GM19395 (cell line): ENCODE results near the gene MYO15B.

Experiments used
- ATAC-seq: cut with Tn5 transposase; IDR thresholded peaks from one replicate; pipeline ENCODE4 v1.9.1; 2021; ENCODE audit warnings: mild to moderate bottlenecking, moderate library complexity; ENCODE audit not compliant: unreplicated experiment

MYO15B gene

DNA sequence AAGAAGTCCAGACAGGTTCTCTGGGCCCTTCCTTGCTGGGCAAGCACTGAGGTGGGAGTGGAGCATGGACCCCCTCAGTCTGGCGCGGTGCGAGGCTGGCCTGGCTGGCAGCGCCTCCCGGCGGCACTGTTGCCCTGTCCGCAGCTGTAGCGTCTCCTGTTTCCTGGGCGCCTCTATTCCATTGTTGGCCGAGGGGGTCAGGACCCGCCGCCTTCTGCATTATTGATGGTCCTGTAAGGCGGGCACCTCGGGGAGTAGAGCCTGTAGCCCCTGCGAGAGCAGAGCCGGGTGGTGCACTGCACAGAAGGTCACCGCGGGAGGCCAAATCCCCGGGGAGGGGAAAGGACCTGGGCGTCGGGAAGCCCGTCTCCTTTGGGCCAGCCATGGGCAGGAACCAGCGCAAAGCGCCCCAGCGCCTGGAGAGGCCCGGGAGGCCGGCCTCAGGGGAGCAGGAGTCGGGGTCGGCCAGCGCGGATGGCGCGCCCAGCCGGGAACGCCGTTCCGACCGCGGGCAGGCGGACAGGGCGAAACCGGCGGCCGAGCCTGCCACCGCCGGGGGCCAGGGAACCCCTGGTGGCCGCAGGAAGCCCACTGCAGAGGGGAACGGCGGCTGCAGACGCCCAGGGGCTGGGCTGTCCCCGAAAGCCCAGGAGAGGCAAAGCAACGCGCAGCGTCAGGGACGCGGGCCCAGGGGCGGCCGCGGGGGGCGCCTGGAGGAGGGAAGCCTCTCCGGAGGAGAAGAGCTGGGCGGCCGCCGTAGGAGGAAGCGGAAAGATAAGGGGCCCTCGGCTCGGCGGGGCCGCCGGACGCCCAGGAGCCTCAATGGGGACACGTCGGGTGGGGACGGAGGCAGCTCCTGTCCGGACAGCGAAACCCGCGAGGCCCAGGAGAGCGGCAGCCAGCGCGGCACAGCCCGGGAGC is at the start of gene MYO15B:
Gene MYO15B (plus strand): TSS at position 126 of the 921 bp plus-strand sequence. CDS start 258 bp downstream, at position 384.
- ATAC-seq = no peak

DNA sequence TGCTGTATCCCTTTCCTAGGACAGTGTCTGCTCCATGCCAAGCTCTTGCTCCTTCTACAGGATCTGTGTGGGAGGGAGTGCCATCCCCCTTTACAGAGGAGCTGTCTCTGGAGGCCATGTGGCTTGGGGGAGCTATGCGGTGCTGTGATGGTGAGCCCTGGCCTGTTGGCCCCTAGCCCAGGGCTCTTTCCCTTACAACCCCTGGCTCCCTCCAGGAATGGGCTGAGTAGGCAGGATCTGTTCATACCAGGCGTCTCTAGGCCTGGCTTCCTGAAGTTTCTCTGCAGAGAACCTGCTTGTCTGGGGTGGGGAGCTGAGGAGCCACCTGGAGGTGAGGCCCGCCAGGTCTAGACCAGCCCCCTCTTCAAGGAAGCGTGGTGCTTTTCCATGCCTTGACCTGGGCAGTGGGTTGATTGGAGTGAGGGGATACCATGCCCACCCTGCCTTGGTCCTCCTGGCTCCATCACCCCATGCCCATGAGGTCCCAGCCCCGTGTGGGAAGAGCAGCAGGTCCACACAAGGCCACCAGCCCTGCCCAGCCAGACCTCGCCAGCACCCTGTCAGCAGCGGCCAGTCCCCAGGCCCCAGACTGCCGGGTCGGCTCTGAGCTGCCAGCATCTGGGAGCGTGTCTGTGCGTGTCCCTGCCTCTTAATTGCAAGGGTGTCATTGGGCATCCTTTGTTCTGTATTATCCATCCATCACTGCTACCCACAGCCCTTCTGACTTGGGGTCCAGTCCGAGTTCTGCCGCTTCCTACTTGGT is 47.5 kb upstream of the MYO15B start:
- no peak for ATAC-seq

DNA sequence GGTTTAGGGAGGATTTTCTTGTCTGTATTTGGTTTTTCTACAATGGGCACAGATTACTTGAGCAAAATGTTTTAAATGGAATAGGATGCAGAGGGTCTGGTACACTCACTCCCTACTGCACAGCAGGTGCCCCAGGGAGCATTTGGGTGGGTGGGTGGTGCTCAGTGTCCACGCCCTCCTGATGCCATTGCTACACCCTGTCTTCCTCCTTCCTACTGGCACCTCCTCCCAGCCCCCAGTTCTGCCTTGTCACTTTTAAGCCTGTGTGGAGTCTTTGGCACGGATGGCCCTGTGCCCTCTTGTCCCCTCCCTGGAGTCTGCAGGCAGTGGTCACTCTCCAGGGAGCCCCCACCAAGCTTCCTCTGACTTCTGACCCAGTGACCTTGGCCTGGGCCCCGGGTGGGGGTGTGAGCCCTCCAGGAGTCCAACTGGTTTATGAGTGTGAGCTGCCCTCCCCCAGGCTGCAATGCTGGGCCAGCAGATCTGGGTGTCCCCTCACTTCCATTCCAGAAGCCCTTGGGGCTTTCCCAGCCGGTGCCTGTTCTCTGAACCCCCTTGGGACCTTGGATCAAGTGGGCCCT is 46.6 kb upstream of the MYO15B start:
- no peak for ATAC-seq

DNA sequence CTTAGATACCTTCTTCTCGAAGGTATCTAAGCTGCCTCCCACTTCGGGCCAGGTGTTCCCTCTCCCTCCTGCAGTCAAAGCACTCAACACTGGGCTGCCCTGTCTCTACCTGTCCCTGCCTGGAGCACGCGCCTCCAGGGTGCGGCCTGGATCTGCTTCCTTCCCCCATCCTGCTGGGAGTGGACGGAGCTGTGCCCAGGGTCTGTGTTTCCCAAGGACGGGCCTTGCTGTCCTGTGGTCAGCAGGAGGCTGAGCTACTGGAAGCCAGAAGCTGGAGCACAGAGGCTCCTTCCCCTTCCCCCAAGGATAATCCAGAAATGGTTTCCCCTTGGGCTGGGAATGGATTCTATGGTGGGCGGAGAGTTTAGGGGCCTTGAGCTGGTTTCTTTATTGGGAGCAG is 45.4 kb upstream of the MYO15B start:
- no peak for ATAC-seq

DNA sequence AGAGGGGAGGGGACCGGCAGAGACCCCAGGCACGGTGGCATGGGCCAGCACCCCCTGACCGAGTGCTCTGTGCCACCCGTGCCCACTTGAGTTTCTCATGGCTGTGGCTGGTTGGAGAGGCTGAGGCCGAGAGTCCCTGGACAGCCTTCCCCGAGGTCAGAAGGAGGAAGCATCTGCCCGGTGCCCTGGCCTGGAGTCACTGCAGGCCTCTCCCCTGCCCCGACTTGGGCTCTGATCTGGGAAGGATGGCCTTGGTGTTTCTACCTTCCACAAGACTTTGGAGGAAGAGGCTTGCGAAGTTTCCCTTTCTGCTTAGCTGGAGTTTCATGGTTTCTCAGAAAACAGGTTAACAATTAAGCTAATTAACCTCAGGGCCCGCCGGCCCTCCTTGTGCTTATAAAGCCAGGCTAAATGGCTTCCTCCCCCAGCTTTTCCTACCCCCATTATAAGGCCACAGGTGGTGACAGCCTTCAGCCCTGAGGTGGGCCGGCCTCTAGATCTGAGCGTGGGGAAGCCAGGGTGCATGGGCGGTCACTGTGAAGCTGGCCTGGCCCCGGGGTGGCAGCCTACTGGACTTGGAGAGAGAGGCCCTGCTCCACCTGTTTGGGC is 44.8 kb upstream of the MYO15B start:
- ATAC-seq = no peak

DNA sequence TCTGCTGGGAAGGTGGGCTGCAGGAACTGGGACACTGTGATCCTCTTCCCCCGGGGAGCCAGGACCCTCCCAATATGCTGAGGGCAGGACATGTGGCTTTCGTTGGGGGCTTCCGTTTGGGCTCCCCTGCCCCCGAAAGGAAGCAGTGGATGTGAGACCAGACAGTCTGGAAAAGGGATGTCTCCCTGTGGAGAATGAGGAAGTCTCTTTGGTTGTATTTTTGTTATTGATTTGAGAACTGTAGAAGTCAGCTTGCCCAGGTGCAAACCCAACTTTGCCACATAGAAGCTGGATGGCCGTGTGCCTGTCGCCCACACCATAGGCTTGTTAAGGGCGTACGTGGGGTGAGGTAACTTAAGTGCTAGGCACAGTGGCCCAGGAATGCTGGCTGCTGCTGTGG is 43.4 kb upstream of the MYO15B start:
- no peak for ATAC-seq

DNA sequence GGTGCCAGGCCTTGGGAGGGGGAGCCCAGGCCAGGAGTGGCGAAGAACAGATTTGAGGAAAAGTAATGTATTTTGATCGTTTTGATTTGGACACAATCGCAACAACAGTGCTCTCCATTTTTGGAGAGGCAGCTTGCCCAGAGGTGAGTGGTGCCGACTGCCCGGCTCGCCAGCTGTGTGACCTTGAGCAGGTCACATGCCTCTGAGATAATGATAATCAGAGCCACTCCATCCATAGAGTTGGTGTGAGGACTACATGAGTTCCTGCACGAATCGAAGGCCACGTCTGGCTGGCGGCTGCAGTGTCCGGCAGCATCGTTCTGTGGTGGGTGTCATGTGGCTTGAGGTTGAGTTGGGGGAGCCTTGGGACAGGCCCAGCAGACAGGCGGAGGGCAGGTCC is 41.4 kb upstream of the MYO15B start:
- ATAC-seq = no peak

DNA sequence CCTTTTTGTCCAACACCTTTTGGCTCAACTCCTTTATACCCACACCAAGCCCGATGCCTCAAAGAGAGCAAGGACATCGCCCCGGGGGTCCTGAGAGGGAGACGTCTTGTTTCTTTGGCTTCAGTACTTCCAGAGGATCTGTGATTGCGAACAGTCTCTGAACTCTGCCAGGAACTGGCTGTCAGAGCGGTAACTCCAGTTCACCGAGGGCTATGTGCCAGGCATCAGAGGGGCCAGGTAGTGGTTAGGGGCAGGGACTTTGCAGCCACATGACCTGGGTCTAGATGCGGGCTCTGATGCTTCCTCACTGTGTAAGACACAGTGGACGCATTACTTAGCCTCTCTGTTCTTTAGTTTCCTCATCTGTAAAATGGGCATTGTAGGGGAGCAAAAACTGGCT is 40.5 kb upstream of the MYO15B start:
- ATAC-seq = no peak

DNA sequence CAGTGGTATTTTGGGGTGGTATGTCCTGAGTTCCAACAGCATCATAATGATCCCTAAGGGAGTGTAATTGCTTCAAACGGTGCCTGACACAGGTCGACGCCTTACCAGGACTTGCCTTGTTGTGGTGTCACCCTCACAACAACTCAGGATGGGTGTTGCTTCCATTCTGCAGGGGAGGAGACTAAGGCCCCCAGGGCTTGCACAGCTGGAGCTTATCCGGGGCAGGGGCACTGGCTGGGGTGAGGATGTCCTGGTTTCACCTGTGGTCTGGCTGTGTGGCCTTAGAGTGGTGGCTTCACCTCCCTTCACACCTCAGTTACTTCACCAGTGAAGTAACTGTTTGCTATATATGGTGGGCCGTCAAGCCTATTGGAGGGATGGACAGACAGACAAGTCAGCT is 38.8 kb upstream of the MYO15B start:
- ATAC-seq = no peak

DNA sequence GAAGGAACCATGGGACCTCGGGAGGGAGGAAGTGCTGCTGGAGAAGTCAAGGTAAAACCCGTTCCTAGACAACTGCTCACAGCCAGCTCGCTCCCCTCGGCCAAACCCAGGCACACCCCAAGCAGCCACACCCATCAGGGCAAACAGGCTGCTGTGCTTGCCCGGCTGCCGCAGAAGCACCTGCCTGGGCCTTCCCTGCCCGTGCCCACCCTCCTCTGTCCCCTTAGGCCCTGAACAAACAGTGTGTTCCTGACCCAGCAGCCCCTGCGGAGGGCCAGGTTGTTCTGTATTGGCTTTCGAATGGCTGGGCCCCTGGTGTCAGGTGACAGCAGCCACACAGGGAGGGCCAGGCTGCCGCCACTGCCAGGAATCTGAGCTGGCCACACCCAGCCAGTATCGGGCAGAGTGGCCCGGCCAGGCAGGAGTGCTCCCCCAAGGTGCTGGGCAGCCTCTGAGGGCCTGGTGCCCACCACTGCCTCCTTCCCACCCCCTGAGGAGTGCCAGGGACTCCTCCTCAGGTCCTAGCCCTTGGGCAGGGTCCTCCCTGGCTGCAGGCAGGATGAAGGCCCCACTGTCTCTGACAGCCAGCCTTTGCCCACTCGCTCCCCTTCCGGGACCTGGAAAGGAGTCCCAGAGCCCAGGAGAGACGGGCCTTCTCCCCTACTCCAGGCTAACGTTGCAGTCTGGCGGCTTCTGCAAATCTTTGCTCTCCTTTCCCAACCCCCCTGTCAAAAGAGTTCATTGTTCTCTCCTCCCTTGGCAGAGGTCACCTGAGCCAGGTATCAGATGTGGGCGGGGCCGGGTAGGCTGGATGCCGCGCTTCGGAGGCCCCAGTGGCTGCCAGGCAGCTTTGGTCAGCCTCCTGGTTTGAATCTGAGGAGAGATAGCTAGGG is 38.1 kb upstream of the MYO15B start:
- no peak for ATAC-seq

DNA sequence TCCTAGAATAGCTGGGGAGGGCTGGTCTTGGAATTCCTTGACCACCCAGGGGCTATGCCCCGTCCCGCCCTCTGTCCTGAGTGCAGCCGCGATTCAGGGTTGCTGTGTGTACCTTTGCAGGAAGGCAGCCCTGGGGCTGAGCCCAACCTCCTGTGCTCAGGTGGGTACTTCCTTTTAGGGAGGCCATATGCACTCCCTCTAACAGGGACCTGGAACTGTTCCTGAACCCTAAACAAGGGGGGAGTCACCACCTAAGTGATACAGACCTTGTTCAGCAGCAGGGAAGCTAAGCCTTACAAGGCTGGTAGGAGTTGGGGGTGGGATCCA is 37.5 kb upstream of the MYO15B start:
- no peak for ATAC-seq

DNA sequence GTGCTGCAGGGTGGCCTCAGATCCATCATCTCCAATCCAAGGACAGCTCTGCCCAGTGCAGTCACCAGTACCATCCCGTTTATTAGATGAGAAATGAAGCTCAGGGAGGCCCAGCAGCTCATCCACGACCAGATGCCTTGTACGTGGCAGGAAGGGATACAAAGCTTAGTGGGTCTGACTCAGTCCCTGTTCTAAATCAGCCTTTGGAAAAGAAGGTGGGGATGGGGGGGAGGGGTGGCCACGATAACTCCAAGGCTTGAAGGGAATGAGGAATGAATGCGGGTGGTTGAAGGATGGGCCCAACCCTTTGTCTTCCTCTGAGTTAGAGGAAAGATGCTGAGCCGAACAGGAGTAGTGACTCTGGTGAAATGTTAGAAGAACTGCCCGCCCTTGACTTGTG is 36.3 kb upstream of the MYO15B start:
- ATAC-seq = no peak

DNA sequence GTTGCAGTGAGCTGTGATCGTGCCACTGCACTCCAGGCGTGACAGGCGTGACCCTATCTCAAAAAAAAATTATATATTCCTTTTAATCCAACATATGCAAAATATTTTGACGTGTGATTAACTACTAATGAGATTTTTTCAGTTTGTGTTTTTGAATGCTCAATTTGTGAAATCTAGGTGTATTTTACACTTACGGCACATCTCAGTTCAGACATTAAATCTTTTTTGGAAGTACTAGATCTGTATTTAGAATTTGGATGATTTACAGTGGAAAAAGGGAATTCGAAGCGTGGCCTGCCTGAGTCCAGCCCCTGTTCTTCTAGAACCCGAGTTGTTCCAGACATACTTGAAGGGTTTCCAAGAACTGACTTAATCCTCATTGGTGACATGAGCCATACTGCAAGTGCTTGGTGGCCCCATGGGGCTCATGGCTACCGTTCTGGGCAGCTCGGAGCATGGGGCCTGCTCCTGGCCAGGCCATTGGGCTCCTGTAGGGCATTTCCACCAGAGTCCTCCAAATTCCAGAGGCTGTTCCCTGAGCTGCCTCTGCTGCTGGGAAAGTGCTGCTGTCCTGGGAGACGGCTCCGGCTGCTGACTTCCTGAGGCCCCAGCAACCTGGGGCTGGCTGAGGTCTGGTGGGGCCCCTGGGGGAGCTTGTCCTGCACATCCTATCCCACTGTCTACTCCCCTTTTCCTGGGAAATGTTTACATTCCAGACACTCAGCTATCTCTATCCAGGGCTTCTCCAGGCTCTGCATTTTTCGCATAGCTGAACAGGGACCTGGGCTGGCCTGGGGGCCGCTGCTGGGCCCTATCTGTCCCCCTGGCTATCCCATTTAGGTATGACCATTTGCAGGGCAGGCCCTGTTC is 34.9 kb upstream of the MYO15B start:
- ATAC-seq = no peak

DNA sequence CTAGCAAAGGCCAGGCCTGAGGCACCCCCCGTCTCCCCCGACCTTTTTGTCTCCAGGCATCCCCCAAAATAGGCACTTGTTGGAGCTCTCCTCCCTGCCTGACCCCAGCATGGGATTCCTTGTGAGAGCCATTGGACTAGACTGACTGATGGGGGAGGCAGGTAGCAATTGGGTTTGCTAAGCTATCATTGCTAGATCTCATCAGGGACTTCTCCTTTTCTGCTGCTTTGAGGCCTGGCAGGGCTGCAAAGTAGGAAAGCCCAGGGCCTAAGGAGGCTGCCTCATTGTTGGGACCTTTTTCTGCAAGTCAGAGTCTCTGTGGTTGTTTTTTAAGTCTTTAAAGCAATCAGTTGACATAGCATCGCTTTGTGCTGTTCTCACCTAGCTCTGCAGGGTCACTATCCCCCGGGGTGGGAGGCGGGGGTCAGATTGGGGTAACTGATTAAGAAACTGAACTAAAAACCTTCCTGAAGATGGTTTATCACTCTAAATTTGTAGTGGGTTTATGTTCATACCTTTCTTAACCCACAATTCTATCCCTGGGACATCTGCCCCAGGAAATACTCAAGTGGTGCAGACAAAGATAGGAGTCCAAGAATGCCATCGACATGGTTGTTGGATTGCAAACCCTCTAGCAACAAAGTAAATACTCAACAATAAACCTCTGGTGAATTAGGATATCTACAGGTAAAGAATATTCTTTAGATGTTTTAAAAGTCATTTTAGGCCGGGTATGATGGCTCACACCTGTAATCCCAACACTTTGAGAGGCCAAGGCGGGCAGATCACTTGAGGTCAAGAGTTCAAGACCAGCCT is 34.1 kb upstream of the MYO15B start:
- no peak for ATAC-seq

DNA sequence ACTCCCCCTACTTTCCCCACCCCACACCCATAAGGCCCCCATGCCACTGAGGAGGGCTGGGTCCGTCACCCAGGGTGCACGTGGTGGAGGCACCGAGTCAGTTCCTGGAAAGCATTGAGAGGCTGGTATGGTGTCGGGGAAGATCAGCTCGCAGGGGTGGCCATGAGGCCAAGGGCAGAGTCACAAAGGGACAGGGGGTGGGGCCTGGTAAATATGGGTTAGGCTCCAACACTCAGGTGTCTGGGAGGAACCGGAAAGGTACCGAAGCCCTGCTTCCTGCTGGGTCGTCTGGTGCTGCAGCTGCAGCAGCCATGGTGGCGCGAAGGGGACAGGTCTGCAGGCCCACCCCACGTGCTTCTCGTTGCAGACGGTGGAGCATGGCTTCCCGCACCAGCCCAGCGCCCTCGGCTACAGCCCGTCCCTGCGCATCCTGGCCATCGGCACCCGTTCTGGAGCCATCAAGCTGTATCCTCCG is 31.9 kb upstream of the MYO15B start:
- ATAC-seq = no peak

DNA sequence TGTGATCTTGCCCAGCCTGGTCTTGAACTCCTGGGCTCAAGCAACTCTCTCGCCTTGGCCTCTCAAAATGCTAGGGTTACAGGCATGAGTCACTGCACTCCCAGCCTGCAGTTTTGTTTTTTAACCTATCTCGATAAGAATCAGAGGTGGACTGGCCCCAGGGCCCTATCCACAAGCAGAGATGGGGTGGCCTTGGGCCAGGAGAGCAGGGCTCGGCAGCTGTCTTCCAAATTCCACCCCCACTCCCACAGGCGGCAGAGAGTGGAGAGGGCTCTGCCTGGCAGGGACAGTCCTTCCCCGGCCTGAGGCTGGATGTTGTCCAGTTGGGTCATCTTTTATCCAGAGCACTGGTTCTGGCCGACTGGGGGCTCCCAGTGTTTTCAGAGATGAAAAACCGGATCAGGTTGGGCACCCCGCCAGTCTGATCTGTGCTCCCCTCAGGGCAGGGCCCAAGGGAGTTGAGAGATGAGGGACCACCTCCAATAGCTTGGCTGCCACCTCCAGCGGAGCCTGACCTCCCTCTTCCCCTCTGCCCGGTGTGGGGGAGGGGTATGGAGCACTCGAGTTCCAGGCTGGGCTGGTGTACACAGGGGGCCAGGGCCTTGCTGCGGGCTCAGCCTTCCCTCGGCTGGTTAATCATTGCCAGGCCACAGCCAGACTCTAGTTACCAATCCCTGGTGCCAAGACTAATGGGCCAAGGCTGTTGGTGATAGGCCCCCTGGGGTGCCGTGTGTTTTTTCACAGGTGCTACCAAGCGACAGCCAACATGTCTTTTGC is 30.3 kb upstream of the MYO15B start:
- ATAC-seq = no peak

DNA sequence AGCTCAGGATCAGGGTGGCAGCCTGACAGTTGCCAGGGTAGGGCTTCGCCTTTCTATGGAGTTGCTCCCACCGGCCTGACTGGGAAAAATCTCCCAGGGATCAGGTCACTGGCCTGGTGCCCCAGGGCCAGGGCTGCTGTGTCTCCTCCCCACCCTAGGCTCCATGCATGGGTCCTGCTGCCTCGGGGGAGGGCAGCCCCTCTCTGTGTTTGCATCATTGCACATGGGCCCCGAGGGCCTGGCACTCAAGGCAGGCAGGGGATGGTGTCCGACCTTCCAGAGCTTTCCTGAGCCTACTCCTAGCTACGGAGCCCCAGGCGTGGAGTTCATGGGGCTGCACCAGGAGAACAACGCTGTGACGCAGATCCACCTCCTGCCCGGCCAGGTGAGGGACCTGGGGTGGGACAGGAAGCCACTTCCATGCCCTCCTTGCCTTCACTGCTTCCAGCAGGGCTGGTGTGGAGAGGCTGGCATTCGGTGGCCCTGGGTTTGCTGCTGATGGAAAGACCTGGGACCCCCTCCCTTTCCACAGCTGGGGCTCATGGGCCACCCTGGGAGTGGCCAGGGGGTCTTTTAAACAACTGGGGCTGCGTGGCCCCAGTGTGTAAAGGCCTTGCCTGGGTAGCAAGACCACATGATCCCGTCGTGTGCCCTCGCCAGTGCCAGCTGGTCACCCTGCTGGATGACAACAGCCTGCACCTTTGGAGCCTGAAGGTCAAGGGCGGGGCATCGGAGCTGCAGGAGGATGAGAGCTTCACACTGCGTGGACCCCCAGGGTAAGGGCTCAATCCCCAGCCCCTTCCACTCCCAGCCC is 29.5 kb upstream of the MYO15B start:
- no peak for ATAC-seq
